HEK293 (cell line): ENCODE measurements around the gene MED13L.

Experiments
- CTCF ChIA-PET: fragments of 350-600 bp; formaldehyde crosslinking; extraction: SDS; loops from one replicate; lab custom pipeline; 2021; ENCODE audit warnings: antibody characterized with exemption; lab: Yijun Ruan, JAX
- POLR2A ChIA-PET: fragments of 300-600 bp; formaldehyde crosslinking; extraction: SDS; loops from one replicate; lab custom pipeline; 2020; ENCODE audit warnings: antibody characterized with exemption, inconsistent platforms; lab: Yijun Ruan, JAX
- H3K27ac ChIP-seq: fragments of 200-500 bp; sonication (Bioruptor generic); 2 replicates; pipeline ENCODE4 v1.5.1; 2014; ENCODE audit warnings: low read depth, low read length, control low read depth, inconsistent platforms; ENCODE audit errors: extremely low read depth
- H3K36me3 ChIP-seq, 2 experiments: fragments of 200-500 bp in 1 of 2; sonication (Bioruptor generic) in 1 of 2; 1 replicate in 1 of 2; 2 replicates in 1 of 2; pipeline ENCODE4 v1.5.1; 2014 to 2017; ENCODE audit warnings: inconsistent platforms in 2 of 2, low read length in 2 of 2; ENCODE audit not compliant: control insufficient read depth in 2 of 2, insufficient read depth in 1 of 2
- H3K4me1 ChIP-seq: fragments of 200-500 bp; sonication (Bioruptor generic); 2 replicates; pipeline ENCODE4 v1.5.1; 2014; ENCODE audit warnings: mild to moderate bottlenecking, low read length, inconsistent platforms; ENCODE audit not compliant: control insufficient read depth, insufficient read depth
- H3K4me3 ChIP-seq: 2 replicates; pipeline ENCODE4 v1.5.1; 2011; ENCODE audit warnings: low read depth, mild to moderate bottlenecking, control low read depth, low read length, moderate library complexity
- H3K9me3 ChIP-seq: fragments of 200-500 bp; sonication (Bioruptor generic); 2 replicates; pipeline ENCODE4 v1.5.1; 2014; ENCODE audit warnings: low read depth, low read length, inconsistent platforms; ENCODE audit not compliant: control insufficient read depth, insufficient read depth
- GLI2 ChIP-seq: fragments of 450-650 bp; formaldehyde crosslinking; IDR thresholded peaks from 2 replicates; pipeline ENCODE4; 2017; ENCODE audit warnings: missing biosample characterization, missing genetic modification characterization, low read depth, borderline replicate concordance
- GLIS1 ChIP-seq: fragments of 450-650 bp; formaldehyde crosslinking; IDR thresholded peaks from 2 replicates; pipeline ENCODE4 v1.5.1; 2016; ENCODE audit warnings: missing biosample characterization, missing genetic modification characterization
- OSR2 ChIP-seq: fragments of 450-650 bp; formaldehyde crosslinking; IDR thresholded peaks from 2 replicates; pipeline ENCODE4 v1.5.1; 2016; ENCODE audit warnings: missing biosample characterization, missing genetic modification characterization
- RBAK ChIP-seq: fragments of 450-650 bp; formaldehyde crosslinking; IDR thresholded peaks from 2 replicates; pipeline ENCODE4 v1.5.1; 2016; ENCODE audit warnings: missing biosample characterization, missing genetic modification characterization
- REPIN1 ChIP-seq: fragments of 450-650 bp; formaldehyde crosslinking; IDR thresholded peaks from 2 replicates; pipeline ENCODE4 v1.5.1; 2017; ENCODE audit warnings: missing biosample characterization, missing genetic modification characterization, low read depth
- SETDB1 ChIP-seq: IDR thresholded peaks from one replicate; pipeline ENCODE4 v1.6.1; 2017; ENCODE audit warnings: mild to moderate bottlenecking, low read length, moderate library complexity, mixed read lengths; ENCODE audit not compliant: insufficient read length
- ZBTB1 ChIP-seq: fragments of 450-650 bp; formaldehyde crosslinking; IDR thresholded peaks from 2 replicates; pipeline ENCODE4 v1.5.1; 2016; ENCODE audit warnings: missing biosample characterization, missing genetic modification characterization
- ZBTB20 ChIP-seq: fragments of 450-650 bp; formaldehyde crosslinking; IDR thresholded peaks from 2 replicates; pipeline ENCODE4 v1.5.1; 2016; ENCODE audit warnings: missing biosample characterization, missing genetic modification characterization
- ZFP3 ChIP-seq: fragments of 450-650 bp; formaldehyde crosslinking; IDR thresholded peaks from 2 replicates; pipeline ENCODE4 v1.5.1; 2016; ENCODE audit warnings: low read depth, missing biosample characterization, missing genetic modification characterization
- ZNF133 ChIP-seq: fragments of 450-650 bp; formaldehyde crosslinking; IDR thresholded peaks from 2 replicates; pipeline ENCODE4 v1.5.1; 2016; ENCODE audit warnings: missing biosample characterization, missing genetic modification characterization
- ZNF274 ChIP-seq, 2 experiments: fragments of 200-500 bp in 1 of 2; fragments of 450-650 bp in 1 of 2; sonication (Bioruptor generic) in 1 of 2; formaldehyde crosslinking in 1 of 2; IDR thresholded peaks; 2 replicates each; pipeline versions ENCODE4 v1.5.1 to v1.6.1; 2014 to 2016; ENCODE audit warnings: borderline replicate concordance in 1 of 2, inconsistent platforms in 1 of 2, low read length in 1 of 2, missing biosample characterization in 1 of 2, missing genetic modification characterization in 1 of 2
- ZNF354C ChIP-seq: fragments of 450-650 bp; formaldehyde crosslinking; IDR thresholded peaks from 2 replicates; pipeline ENCODE4 v1.5.1; 2016; ENCODE audit warnings: missing biosample characterization, missing genetic modification characterization, low read depth, borderline replicate concordance
- ZNF433 ChIP-seq: fragments of 450-650 bp; formaldehyde crosslinking; IDR thresholded peaks from 2 replicates; pipeline ENCODE4 v1.5.1; 2016; ENCODE audit warnings: missing biosample characterization, missing genetic modification characterization, low read depth
- ZNF555 ChIP-seq: fragments of 450-650 bp; formaldehyde crosslinking; conservative IDR thresholded peaks from 2 replicates; pipeline ENCODE4 v1.5.1; 2017; ENCODE audit warnings: missing biosample characterization, mild to moderate bottlenecking, missing genetic modification characterization, inconsistent platforms
- ZNF558 ChIP-seq: fragments of 450-650 bp; formaldehyde crosslinking; IDR thresholded peaks from 2 replicates; pipeline ENCODE4 v1.5.1; 2016; ENCODE audit warnings: missing biosample characterization, missing genetic modification characterization
- ZSCAN16 ChIP-seq: fragments of 450-650 bp; formaldehyde crosslinking; IDR thresholded peaks from 2 replicates; pipeline ENCODE4 v1.5.1; 2016; ENCODE audit warnings: missing biosample characterization, missing genetic modification characterization
- TF ChIP-seq, protein P1 (sequence below): fragments of 450-650 bp; formaldehyde crosslinking; IDR thresholded peaks from 2 replicates; pipeline ENCODE4 v1.5.0; 2017; ENCODE audit warnings: missing biosample characterization, missing genetic modification characterization, borderline replicate concordance
- TF ChIP-seq, protein P2 (sequence below): fragments of 450-650 bp; formaldehyde crosslinking; IDR thresholded peaks from 2 replicates; pipeline ENCODE4 v1.5.1; 2017; ENCODE audit warnings: missing biosample characterization, missing genetic modification characterization
- TF ChIP-seq, protein P3 (sequence below): fragments of 450-650 bp; formaldehyde crosslinking; IDR thresholded peaks from 2 replicates; pipeline ENCODE4 v1.5.1; 2016; ENCODE audit warnings: missing biosample characterization, missing genetic modification characterization
- TF ChIP-seq, protein P4 (sequence below): sonication (generic); formaldehyde crosslinking; IDR thresholded peaks from 2 replicates; pipeline ENCODE4 v1.8.1; 2022; ENCODE audit warnings: mild to moderate bottlenecking, moderate library complexity, missing genetic modification reagents

MED13L gene

DNA sequence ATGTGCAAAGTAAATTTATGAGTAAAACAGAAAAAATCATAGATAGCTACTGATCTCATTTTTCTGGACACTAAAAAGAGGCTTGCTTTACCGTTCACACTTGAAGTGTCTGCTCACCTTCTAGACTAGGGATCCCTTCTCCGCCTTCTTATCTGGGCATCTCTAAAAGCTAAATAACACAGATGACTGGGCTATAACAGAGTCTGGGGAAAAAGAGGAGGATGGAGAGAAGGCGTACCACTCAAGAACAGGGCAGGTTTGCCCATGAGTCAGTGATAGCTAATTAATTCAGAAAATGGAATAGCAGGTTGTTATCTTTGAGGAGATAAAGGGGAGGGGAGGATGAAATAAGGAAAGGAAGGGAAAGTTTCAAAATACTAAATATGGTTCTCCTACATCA, 185.3 kb downstream of the MED13L start:
- no peak overlapping the region for H3K4me3 ChIP-seq
- H3K36me3 ChIP-seq: no peaks in the 10 kb centered on the region
- H3K9me3 ChIP-seq: no peaks in the 10 kb centered on the region
- ChIA-PET POLR2A (no interaction called here), CTCF (interaction anchor here (0.5 to 1.2 kb wide), 3 partner anchors 15 to 198 kb away, joined by 3 read pairs; no protein-coding TSS in a partner anchor)
- TF ChIP-seq ZNF555 (tag by site-specific recombination) (no peak), GLIS1 (tag by site-specific recombination) (no peak), ZBTB20 (tag by site-specific recombination) (peak; percentile 72), RBAK (tag by site-specific recombination) (no peak), ZNF274 (IDR thresholded peaks at IDR 0.05; ENCODE audit: low read length) (no peak), ZNF274 (tag by site-specific recombination; IDR thresholded peaks at IDR 0.05; ENCODE audit: borderline replicate concordance) (no peak), ZNF354C (tag by site-specific recombination) (no peak)
- TF ChIP-seq, protein P1, sequence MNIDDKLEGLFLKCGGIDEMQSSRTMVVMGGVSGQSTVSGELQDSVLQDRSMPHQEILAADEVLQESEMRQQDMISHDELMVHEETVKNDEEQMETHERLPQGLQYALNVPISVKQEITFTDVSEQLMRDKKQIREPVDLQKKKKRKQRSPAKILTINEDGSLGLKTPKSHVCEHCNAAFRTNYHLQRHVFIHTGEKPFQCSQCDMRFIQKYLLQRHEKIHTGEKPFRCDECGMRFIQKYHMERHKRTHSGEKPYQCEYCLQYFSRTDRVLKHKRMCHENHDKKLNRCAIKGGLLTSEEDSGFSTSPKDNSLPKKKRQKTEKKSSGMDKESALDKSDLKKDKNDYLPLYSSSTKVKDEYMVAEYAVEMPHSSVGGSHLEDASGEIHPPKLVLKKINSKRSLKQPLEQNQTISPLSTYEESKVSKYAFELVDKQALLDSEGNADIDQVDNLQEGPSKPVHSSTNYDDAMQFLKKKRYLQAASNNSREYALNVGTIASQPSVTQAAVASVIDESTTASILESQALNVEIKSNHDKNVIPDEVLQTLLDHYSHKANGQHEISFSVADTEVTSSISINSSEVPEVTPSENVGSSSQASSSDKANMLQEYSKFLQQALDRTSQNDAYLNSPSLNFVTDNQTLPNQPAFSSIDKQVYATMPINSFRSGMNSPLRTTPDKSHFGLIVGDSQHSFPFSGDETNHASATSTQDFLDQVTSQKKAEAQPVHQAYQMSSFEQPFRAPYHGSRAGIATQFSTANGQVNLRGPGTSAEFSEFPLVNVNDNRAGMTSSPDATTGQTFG (tag by site-specific recombination): no peak
- H3K4me1 ChIP-seq: peaks cover 21% of the 10 kb centered on the region
- no peak overlapping the region for H3K27ac ChIP-seq

DNA sequence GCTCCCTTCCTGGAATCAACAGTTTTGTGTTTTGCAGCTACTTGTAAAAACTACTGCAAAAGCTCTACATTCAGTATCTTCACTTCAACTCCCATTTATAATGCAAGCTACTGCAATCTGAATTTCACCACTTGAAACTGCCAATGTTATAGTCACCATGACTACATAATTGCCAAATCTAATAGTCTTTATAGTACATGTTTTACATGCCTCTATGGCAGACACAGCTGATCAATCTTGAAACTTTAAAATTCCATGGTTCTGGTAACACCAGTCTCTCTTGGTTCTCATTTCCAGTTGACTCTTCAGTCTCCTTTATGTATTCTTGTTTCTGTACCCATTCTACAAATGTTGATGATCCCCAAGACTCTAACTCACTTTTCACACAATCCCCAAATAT, 185.9 kb downstream of the MED13L start:
- Histone ChIP-seq H3K4me3 (no peak overlapping the region), H3K27ac (no peak overlapping the region), H3K9me3 (no peaks in the 10 kb centered on the region), H3K36me3 (no peaks in the 10 kb centered on the region), H3K4me1 (peaks cover 21% of the 10 kb centered on the region)
- ChIA-PET CTCF (interaction anchor here (0.6 to 1.2 kb wide), 2 partner anchors 147 to 199 kb away, joined by 3 read pairs; no protein-coding TSS in a partner anchor), POLR2A (interaction anchor here (0.6 kb wide), 1 partner anchor 16 kb away, joined by 6 read pairs; no protein-coding TSS in a partner anchor)
- no peak for TF ChIP-seq ZSCAN16
- no peak for TF ChIP-seq REPIN1
- TF ChIP-seq ZBTB20 (tag by site-specific recombination): no peak
- TF ChIP-seq GLIS1 (tag by site-specific recombination): no peak
- no peak for TF ChIP-seq ZNF433
- TF ChIP-seq ZFP3 (tag by site-specific recombination): no peak
- TF ChIP-seq, protein P2, sequence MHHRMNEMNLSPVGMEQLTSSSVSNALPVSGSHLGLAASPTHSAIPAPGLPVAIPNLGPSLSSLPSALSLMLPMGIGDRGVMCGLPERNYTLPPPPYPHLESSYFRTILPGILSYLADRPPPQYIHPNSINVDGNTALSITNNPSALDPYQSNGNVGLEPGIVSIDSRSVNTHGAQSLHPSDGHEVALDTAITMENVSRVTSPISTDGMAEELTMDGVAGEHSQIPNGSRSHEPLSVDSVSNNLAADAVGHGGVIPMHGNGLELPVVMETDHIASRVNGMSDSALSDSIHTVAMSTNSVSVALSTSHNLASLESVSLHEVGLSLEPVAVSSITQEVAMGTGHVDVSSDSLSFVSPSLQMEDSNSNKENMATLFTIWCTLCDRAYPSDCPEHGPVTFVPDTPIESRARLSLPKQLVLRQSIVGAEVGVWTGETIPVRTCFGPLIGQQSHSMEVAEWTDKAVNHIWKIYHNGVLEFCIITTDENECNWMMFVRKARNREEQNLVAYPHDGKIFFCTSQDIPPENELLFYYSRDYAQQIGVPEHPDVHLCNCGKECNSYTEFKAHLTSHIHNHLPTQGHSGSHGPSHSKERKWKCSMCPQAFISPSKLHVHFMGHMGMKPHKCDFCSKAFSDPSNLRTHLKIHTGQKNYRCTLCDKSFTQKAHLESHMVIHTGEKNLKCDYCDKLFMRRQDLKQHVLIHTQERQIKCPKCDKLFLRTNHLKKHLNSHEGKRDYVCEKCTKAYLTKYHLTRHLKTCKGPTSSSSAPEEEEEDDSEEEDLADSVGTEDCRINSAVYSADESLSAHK (tag by site-specific recombination): peak; percentile 88
- TF ChIP-seq ZNF133: no peak

DNA sequence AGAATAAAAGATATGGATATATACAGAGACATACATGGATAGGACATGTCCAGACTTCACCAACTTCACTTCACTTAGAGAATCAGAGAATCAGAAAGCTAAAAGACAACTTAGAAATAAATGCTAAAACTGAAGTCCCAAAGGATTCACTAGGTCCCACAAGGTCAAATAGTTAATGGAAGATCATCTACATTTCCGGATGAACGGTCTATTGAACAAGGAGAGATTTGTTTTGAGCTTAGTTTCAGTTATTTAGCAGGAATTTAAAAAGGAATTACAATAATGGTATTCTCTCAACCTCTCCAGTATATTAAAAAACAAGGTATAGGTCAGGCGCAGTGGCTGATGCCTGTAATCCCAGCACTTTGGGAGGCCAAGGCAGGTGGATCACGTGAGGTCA, 187.0 kb downstream of the MED13L start:
- H3K4me1 ChIP-seq: peaks cover 21% of the 10 kb centered on the region
- POLR2A ChIA-PET: interaction anchor here (0.7 kb wide), 1 partner anchor 447 kb away, joined by 8 read pairs; no protein-coding TSS in a partner anchor
- H3K27ac ChIP-seq: no peak overlapping the region
- H3K36me3 ChIP-seq: no peaks in the 10 kb centered on the region
- no peak for TF ChIP-seq OSR2 (tag by site-specific recombination)
- no peak for TF ChIP-seq ZNF558 (tag by site-specific recombination)
- TF ChIP-seq, protein P3, sequence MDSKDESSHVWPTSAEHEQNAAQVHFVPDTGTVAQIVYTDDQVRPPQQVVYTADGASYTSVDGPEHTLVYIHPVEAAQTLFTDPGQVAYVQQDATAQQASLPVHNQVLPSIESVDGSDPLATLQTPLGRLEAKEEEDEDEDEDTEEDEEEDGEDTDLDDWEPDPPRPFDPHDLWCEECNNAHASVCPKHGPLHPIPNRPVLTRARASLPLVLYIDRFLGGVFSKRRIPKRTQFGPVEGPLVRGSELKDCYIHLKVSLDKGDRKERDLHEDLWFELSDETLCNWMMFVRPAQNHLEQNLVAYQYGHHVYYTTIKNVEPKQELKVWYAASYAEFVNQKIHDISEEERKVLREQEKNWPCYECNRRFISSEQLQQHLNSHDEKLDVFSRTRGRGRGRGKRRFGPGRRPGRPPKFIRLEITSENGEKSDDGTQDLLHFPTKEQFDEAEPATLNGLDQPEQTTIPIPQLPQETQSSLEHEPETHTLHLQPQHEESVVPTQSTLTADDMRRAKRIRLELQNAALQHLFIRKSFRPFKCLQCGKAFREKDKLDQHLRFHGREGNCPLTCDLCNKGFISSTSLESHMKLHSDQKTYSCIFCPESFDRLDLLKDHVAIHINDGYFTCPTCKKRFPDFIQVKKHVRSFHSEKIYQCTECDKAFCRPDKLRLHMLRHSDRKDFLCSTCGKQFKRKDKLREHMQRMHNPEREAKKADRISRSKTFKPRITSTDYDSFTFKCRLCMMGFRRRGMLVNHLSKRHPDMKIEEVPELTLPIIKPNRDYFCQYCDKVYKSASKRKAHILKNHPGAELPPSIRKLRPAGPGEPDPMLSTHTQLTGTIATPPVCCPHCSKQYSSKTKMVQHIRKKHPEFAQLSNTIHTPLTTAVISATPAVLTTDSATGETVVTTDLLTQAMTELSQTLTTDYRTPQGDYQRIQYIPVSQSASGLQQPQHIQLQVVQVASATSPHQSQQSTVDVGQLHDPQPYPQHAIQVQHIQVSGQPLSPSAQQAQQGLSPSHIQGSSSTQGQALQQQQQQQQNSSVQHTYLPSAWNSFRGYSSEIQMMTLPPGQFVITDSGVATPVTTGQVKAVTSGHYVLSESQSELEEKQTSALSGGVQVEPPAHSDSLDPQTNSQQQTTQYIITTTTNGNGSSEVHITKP (tag by site-specific recombination): no peak
- TF ChIP-seq GLI2 (tag by site-specific recombination): no peak
- TF ChIP-seq ZBTB1 (tag by site-specific recombination): no peak
- TF ChIP-seq, protein P4, sequence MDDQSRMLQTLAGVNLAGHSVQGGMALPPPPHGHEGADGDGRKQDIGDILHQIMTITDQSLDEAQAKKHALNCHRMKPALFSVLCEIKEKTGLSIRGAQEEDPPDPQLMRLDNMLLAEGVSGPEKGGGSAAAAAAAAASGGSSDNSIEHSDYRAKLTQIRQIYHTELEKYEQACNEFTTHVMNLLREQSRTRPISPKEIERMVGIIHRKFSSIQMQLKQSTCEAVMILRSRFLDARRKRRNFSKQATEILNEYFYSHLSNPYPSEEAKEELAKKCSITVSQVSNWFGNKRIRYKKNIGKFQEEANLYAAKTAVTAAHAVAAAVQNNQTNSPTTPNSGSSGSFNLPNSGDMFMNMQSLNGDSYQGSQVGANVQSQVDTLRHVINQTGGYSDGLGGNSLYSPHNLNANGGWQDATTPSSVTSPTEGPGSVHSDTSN: no peak
- no peak for TF ChIP-seq SETDB1
- no peak overlapping the region for H3K4me3 ChIP-seq
- CTCF ChIA-PET: interaction anchor here (0.6 to 1.4 kb wide), 5 partner anchors 19 to 146 kb away, joined by 3 to 5 read pairs (median 3); no protein-coding TSS in a partner anchor
- no peaks in the 10 kb centered on the region for H3K9me3 ChIP-seq
